Adrenal gland (tissue), 5 donors: ENCODE results near the gene RIC8B.

Experiments used
- POLR2A ChIP-seq, 2 donors: fragments of 450-650 bp; IDR thresholded peaks; one replicate each; pipeline ENCODE4 v1.6.1; 2017; ENCODE audit warnings: antibody characterized with exemption in 2 of 2, mild to moderate bottlenecking in 2 of 2, moderate library complexity in 1 of 2
- TF ChIP-seq, protein P1 (sequence below), 6 experiments: fragments of 450-650 bp in 4 of 6; fragments of 200-600 bp in 2 of 6; sonication (generic) in 1 of 6; IDR thresholded peaks; 1 replicate in 5 of 6; 2 replicates in 1 of 6; pipeline versions ENCODE4 v1.5.1 to v1.8.0; 2016 to 2021; ENCODE audit warnings: antibody characterized with exemption in 6 of 6, mild to moderate bottlenecking in 2 of 6, moderate library complexity in 1 of 6
- donor health status: DM: no; HTN: no; CAD: no.

DNA sequence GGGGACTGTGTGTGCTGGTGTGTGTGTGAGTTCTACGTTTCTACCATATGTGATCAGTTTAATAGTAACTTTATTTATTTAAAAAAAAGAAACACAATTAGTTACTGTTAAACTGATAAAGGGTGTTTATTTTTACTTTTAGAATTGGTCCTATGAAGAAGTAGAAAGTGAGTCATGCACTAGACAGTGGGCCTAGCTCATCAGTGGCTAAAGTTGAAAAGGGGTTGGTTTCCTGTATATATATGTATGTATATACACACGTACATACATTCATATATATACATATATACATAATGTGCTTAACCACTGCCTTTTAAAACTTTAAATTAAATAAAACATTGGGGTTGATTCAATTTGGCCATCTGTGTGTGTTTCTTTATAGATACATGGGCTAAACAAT is 112.5 kb downstream of the RIC8B start:
- TF ChIP-seq, protein P1, sequence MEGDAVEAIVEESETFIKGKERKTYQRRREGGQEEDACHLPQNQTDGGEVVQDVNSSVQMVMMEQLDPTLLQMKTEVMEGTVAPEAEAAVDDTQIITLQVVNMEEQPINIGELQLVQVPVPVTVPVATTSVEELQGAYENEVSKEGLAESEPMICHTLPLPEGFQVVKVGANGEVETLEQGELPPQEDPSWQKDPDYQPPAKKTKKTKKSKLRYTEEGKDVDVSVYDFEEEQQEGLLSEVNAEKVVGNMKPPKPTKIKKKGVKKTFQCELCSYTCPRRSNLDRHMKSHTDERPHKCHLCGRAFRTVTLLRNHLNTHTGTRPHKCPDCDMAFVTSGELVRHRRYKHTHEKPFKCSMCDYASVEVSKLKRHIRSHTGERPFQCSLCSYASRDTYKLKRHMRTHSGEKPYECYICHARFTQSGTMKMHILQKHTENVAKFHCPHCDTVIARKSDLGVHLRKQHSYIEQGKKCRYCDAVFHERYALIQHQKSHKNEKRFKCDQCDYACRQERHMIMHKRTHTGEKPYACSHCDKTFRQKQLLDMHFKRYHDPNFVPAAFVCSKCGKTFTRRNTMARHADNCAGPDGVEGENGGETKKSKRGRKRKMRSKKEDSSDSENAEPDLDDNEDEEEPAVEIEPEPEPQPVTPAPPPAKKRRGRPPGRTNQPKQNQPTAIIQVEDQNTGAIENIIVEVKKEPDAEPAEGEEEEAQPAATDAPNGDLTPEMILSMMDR (IDR thresholded peaks at IDR 0.05), result no peak
- no peak for TF ChIP-seq POLR2A (IDR thresholded peaks at IDR 0.05)
